Measurements from ENCODE around the gene HEBP1.
"Not testable (repeated sequence)": the region's sequence is repeated elsewhere in the genome, so short reads cannot be mapped to it uniquely, and the experiment has no call there.

The HEBP1 gene, protein sequence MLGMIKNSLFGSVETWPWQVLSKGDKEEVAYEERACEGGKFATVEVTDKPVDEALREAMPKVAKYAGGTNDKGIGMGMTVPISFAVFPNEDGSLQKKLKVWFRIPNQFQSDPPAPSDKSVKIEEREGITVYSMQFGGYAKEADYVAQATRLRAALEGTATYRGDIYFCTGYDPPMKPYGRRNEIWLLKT

DNA sequence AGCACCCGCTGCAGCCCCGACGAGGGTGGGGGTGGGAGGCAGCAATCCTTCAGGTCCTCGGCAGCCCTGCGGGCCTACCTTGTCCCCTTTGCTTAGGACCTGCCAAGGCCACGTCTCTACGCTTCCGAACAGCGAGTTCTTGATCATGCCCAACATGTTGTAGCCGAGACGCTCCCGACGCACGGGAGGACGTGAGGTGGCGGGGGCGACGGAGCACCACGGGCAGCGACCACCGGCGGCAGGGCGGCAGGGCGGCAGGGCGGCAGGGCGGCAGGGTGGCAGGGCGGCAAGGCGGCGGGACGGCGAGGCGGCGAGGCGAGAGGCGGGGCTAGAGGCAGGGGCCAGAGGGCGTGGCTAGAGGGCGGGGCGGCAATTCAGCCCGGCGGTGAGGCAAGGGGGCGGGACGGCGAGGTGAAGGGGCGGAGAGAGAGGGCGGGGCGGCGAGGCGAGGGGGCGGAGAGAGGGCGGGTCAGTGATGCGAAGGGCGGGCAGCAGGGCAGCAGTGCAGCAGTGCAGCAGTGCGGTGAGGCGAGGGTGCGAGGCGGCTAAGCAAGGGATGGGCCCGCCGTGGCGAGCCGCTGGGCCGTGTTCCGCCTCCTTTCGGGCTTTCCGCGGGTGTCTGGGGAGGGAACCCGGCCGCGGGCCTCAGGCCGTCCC, at the start of gene HEBP1:
TSS of gene HEBP1 (minus strand) at position 307 of the 657 bp plus-strand sequence. CDS start at position 156, 151 bp downstream.
- peak; percentile 93 to 96 for DNase-seq

DNA sequence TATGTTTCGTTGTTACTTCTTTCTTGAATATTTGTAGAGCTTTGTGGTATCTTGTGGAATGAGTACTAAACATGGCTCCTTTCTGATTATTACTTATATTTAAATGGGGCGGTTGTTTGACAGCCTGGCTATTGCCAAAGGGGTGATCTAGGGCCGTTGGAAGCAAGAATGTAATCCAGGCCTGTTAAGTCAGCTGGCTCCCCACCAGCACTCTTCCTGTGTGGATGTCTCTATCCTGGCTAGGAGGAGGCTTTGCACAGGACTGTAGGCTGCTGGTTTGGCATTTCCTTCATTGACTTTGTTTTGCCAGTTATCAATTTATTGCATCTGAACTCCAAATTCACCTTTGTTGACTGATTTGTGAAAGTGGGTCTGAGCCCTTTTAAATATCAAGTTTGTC, 49.8 kb upstream of the HEBP1 start:
- DNase-seq: no peak

DNA sequence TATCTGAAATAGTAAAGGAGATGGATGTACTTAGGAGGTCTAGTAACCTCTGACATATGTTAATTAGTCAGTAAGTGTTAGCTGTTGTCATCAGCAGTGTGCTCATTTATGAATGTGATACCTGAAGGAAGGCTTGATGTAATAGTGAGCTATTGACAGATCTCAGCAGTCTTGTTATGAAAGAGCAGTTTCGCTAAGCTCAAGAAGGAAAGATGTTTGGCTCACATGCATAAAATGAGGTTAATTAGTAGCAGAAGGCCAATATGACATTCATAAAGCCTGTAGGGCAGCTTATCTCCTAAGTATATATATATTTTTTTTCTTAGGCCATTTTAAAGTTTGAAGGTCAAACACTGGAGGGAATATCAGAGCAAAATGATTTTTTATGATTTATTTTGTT, 46.9 kb upstream of the HEBP1 start:
- DNase-seq: no peak

DNA sequence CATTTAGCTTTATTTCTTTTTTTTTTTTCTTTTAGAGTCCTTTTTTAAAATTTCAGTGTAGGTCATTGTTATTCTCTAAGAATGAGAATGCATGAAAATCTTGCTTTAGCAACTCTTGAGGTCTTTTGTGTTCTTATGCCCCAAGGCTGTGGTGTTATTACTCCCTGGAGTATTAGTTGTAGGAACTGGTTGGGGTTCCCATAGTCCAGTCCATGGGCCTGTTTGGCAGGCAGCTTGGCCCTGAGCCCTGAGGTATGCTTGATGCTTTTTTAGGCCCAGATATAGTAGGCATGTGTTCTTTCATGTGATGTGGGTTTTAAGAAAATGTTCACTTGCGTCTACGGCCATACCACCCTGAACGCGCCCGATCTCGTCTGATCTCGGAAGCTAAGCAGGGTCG, 45.8 kb upstream of the HEBP1 start:
- no peak for DNase-seq

GRCh38 chr12:13044906-13045299, 44.8 kb upstream of the HEBP1 start:
- DNase-seq: no peak

- peak; percentile 71 to 73 for DNase-seq
These were observed 44.2 kb upstream of the HEBP1 start, which contains the start of gene FAM234B for GRCh38 chr12:13044002-13044905. Gene FAM234B (plus strand): TSS chr12:13044381. CDS start chr12:13044404, 23 bp downstream.

DNA sequence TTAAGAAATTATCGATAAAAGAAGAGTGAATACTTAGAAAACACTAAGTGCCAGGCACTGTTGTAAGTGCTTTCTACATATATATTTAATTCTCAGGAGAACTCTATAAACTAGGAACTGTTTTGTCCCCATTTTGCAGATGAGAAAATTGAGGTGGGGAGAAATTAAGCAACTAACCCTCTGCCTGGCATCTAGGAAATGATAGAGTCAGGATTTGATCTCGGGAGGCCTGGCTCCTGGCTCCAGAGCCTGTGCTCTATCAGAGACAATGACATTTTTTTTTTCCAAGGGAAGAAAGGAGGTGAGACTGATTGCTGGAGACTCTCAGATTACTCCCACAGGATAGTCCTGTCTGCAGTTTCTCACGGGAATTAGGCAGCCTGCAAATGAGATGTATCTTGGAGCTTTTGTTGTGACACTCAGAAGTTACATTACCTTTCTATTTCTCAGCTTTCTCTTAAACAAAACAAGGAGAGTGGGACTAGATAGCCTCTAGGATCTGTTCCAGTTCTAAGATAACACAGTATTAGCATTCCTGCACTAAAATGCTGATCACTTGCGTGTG, 42.7 kb upstream of the HEBP1 start:
- DNase-seq: no peak

DNA sequence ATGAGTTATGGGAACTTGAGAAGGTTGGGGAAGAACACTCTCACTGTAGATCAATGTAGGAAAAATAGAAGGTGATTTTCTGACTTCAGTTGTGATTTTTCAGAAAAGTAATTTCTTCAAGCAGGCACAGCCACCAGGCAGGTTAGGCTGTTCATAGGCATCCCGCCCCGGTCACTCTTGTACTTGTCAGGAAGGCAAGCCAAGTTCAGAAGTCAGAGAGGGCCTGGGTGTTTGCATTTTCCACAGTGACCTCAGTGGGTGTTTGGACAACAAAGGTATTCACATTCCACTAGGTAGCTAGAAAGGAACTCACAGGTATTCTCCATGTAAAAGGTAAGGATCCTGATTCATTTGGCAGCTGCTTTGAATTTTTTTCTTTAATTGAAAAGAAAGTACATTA, 41.2 kb upstream of the HEBP1 start:
- no peak for DNase-seq

- no peak for DNase-seq
These were observed 39.4 kb upstream of the HEBP1 start for GRCh38 chr12:13039328-13039956.

- no peak for DNase-seq
These were observed 38.6 kb upstream of the HEBP1 start for GRCh38 chr12:13038491-13039161.

GRCh38 chr12:13036881-13037280, 36.8 kb upstream of the HEBP1 start:
- no peak for DNase-seq

DNA sequence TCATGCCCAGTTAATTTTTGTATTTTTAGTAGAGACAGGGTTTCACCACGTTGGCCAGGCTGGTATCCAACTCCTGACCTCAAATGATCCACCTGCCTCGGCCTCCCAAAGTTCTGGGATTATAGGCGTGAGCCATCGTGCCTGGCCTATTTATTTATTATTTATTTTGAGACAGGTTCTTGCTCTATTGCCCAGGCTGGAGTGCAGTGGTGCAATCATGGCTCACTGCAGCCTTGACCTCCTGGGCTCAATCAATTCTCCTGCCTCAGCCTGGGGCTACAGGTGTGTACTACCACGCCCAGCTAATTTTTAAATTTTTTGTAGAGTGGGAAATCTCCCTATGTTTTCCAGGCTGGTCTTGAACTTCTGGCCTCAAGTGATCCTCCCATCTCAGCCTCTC, 35.3 kb upstream of the HEBP1 start:
- DNase-seq: not testable (repeated sequence)

- DNase-seq: no peak
These were observed 33.4 kb upstream of the HEBP1 start for GRCh38 chr12:13033476-13033875.

GRCh38 chr12:13032164-13032563, 32.1 kb upstream of the HEBP1 start:
- no peak for DNase-seq

DNA sequence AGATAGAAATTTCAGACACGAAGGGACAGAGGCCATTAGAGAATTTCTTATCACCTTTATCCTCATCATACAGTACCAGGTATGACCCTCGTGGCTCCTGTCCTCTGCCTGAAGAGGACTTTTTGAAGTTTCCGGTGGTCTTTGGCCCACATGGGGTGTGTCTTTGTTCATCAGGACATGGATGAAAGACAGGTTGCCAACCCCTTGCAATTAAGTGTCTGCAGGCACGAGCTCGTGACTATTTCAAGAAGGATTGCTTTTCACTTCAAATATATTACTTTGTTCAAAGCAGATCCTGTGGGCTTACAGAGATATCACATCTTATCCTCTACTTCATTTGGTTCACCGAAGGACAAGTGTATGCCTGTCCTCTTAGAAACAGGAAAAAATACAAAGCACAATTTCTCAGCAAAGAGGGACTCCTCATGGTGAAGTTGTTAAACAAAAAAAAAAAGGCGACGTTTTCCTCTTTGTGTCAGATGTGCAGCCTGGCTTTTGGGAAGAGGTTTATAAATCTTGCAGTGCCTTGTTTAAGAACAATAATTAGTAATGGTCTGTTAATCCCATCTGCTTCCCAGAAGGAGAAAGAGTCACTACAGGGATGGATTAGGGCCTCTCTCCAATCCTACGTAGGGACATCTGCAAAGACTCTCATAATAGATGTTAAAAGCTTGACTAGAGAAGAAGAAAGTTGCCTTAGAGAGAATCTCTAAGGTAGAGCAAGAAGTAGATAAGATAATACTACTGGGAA, 30.7 kb upstream of the HEBP1 start:
- DNase-seq: no peak

DNA sequence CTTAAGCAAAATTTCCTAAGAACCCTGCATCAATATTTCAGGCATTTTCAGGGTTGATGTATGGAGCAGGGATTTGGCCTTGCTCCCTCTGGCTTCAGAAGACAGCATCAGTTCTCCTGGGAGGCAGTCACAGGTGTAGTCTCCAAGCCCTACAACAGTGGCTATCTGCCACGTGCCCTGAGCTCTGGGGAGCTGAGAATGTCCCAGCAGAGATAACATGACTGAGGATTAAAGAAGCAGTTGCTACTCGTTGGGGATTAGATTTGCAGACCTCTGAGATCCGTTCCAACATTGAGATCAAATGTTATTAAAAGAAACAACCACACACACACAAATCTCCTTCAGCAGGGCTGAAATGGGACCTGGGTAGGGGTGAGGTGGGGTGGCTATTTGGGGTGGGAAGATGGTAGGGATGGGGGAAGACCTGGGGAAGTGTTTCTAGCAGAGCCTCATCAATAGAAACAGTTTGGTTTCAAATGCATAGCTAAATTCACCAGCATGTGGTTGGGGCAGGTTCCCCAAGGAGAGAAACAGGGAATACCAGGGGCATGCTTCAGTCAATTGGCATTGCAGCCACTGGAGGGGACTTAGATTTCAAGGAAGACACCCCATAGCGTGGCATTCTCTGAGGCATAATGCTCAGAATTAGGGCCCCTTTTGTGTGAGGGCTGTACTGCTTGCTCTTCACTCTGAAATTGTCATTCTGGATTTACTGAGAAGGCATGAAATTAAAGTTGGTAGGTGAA, 28.9 kb upstream of the HEBP1 start:
- no peak for DNase-seq

DNA sequence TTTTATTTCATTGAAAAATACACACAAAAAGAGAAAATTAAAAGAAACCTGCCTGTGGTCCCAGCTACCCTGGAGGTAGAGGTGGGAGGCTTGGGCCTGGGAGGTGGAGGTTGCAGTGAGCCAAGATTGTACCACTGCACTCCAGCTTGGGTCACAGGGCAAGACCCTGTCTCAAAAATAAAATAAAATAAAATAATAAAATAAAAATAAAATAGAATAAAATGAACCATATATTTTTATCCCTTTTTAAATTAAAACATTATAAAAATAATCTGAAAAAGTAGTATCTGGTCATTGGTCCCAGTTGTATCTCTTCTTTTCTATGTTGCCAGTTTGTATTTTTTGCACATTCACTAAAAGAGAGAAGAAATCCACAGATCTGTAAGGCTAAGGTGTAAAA, 27.4 kb upstream of the HEBP1 start:
- no peak for DNase-seq

GRCh38 chr12:13027032-13027431, 27.0 kb upstream of the HEBP1 start:
- DNase-seq: no peak

- no peak for DNase-seq
These were observed 26.2 kb upstream of the HEBP1 start for GRCh38 chr12:13026286-13026685.

- no peak for DNase-seq
These were observed 24.5 kb upstream of the HEBP1 start for GRCh38 chr12:13024531-13024916.

Measured in CD4-positive, alpha-beta T cell treated with Interleukin-4 for 1 hour (primary cell).